Neural progenitor cell (in vitro differentiated cells): ENCODE results near the gene ILDR2. TPM values are rescaled to one million over a fixed set of nuclear protein-coding genes. Genes with fewer than 3 reads are reported as not detected.

Experiments
- DNase-seq: peaks from one replicate; pipeline ENCODE4 v3.0.0-alpha.2; 2016; ENCODE audit warnings: low spot score
- H2AFZ ChIP-seq: fragments of 200-600 bp; sonication (generic); replicated peaks from 2 replicates; pipeline ENCODE4 v1.6.1; 2016; ENCODE audit warnings: antibody characterized with exemption
- H3F3A ChIP-seq: fragments of 200-600 bp; sonication (generic); 2 replicates; pipeline ENCODE4 v1.6.1; 2016; ENCODE audit warnings: antibody characterized with exemption, low read depth
- H3K27ac ChIP-seq: fragments of 200-600 bp; sonication (generic); 2 replicates; pipeline ENCODE4 v1.5.1; 2016; ENCODE audit warnings: mild to moderate bottlenecking
- H3K27me3 ChIP-seq: fragments of 200-600 bp; sonication (generic); 2 replicates; pipeline ENCODE4 v1.6.1; 2016; ENCODE audit warnings: mild to moderate bottlenecking, moderate library complexity
- H3K36me3 ChIP-seq: fragments of 200-600 bp; sonication (generic); 2 replicates; pipeline ENCODE4 v1.5.1; 2016
- H3K4me1 ChIP-seq: fragments of 200-600 bp; sonication (generic); 2 replicates; pipeline ENCODE4 v1.6.1; 2016; ENCODE audit warnings: mixed run types
- H3K4me2 ChIP-seq: fragments of 200-600 bp; sonication (generic); 2 replicates; pipeline ENCODE4 v1.6.1; 2016
- H3K4me3 ChIP-seq: fragments of 200-600 bp; sonication (generic); 2 replicates; pipeline ENCODE4 v1.5.1; 2016
- H3K79me2 ChIP-seq: fragments of 200-600 bp; sonication (generic); 2 replicates; pipeline ENCODE4 v1.6.1; 2016; ENCODE audit warnings: low read depth
- H3K9ac ChIP-seq: fragments of 200-600 bp; sonication (generic); 2 replicates; pipeline ENCODE4 v1.6.1; 2016
- H3K9me3 ChIP-seq: fragments of 200-600 bp; sonication (generic); 2 replicates; pipeline ENCODE4 v1.5.1; 2016; ENCODE audit warnings: low read depth
- H4K20me1 ChIP-seq: fragments of 200-600 bp; sonication (generic); 2 replicates; pipeline ENCODE4 v1.6.1; 2016; ENCODE audit warnings: low read depth
- H3K27ac Mint-ChIP-seq: 3 replicates; pipeline ENCODE4 v1.8.0; 2021; ENCODE audit warnings: mixed read lengths
- H3K27me3 Mint-ChIP-seq: 2 replicates; pipeline ENCODE4 v1.8.0; 2022; ENCODE audit warnings: low read depth, mild to moderate bottlenecking, inconsistent platforms, moderate library complexity, mixed read lengths; ENCODE audit not compliant: insufficient read depth
- H3K36me3 Mint-ChIP-seq: 3 replicates; pipeline ENCODE4 v1.8.0; 2021; ENCODE audit warnings: mixed read lengths
- H3K4me1 Mint-ChIP-seq: 3 replicates; pipeline ENCODE4 v1.8.0; 2021; ENCODE audit warnings: mixed read lengths
- H3K4me3 Mint-ChIP-seq: 3 replicates; pipeline ENCODE4 v1.8.0; 2021; ENCODE audit warnings: mild to moderate bottlenecking, moderate library complexity, mixed read lengths
- H3K9me3 Mint-ChIP-seq: 3 replicates; pipeline ENCODE4 v1.8.0; 2020; ENCODE audit warnings: mixed read lengths
- CTCF ChIP-seq: fragments of 200-600 bp; sonication (generic); IDR thresholded peaks from 2 replicates; pipeline ENCODE4 v1.5.1; 2017; ENCODE audit warnings: antibody characterized with exemption, mild to moderate bottlenecking
- EZH2 ChIP-seq: fragments of 200-600 bp; sonication (generic); IDR thresholded peaks from 2 replicates; pipeline ENCODE4 v1.6.1; 2017; ENCODE audit warnings: antibody characterized with exemption, mild to moderate bottlenecking, moderate library complexity
- EZH2phosphoT487 ChIP-seq: fragments of 200-600 bp; sonication (generic); IDR thresholded peaks from 2 replicates; pipeline ENCODE4 v1.6.1; 2017; ENCODE audit warnings: antibody characterized with exemption
- total RNA-seq: library from RNA; depleted of rRNA; stranded (reverse); fragments of >200 nt; gene quantifications from 2 replicates; pipeline ENCODE4 v1.2.3, GENCODE V29; 2015; ENCODE audit warnings: low replicate concordance

The ILDR2 gene
- total RNA-seq, 1 donor from 2014 or later = 42.1 TPM

GRCh38 chr1:166869318-166870099, 105.8 kb downstream of the ILDR2 start:
- Mint-ChIP-seq H3K27ac (peak overlapping the region; percentile 34), H3K9me3 (no peaks in the 10 kb centered on the region), H3K27me3 (peaks cover 5% of the 10 kb centered on the region), H3K4me3 (no peak overlapping the region), H3K4me1 (peaks cover 23% of the 10 kb centered on the region), H3K36me3 (peaks cover 41% of the 10 kb centered on the region)
- Histone ChIP-seq H3K36me3 (peaks cover 27% of the 10 kb centered on the region), H3K27ac (no peak overlapping the region), H3K4me3 (no peak overlapping the region), H3K79me2 (peaks cover 93% of the 10 kb centered on the region), H2AFZ (no peak overlapping the region), H3K9me3 (no peaks in the 10 kb centered on the region), H3K4me2 (no peak overlapping the region), H4K20me1 (peaks cover 66% of the 10 kb centered on the region), H3K27me3 (no peaks in the 10 kb centered on the region), H3F3A (no peaks in the 10 kb centered on the region), H3K9ac (no peak overlapping the region), H3K4me1 (peaks cover 4% of the 10 kb centered on the region)
- DNase-seq = no peak
- TF ChIP-seq CTCF = no peak
- TF ChIP-seq EZH2 = no peak
- no peak for TF ChIP-seq EZH2phosphoT487

- Mint-ChIP-seq H3K27ac (no peak overlapping the region), H3K9me3 (no peaks in the 10 kb centered on the region), H3K4me1 (peaks cover 20% of the 10 kb centered on the region), H3K4me3 (no peak overlapping the region), H3K27me3 (peaks cover 2% of the 10 kb centered on the region), H3K36me3 (peaks cover 43% of the 10 kb centered on the region)
- Histone ChIP-seq H3K9me3 (no peaks in the 10 kb centered on the region), H3K9ac (no peak overlapping the region), H3F3A (no peaks in the 10 kb centered on the region), H3K4me1 (peaks cover 3% of the 10 kb centered on the region), H3K4me3 (no peak overlapping the region), H3K27ac (no peak overlapping the region), H2AFZ (no peak overlapping the region), H3K4me2 (no peak overlapping the region), H3K36me3 (peaks cover 34% of the 10 kb centered on the region), H3K27me3 (no peaks in the 10 kb centered on the region), H3K79me2 (peaks cover 93% of the 10 kb centered on the region), H4K20me1 (peaks cover 62% of the 10 kb centered on the region)
- no peak for TF ChIP-seq EZH2phosphoT487
- no peak for TF ChIP-seq EZH2
- no peak for TF ChIP-seq CTCF
- no peak for DNase-seq
Measured at GRCh38 chr1:166868639-166869038, 106.7 kb downstream of the ILDR2 start.

GRCh38 chr1:166865926-166866325, 109.4 kb downstream of the ILDR2 start:
- H3K36me3 Mint-ChIP-seq = peaks cover 50% of the 10 kb centered on the region
- Histone ChIP-seq H3K36me3 (peaks cover 49% of the 10 kb centered on the region), H3K79me2 (peaks cover 79% of the 10 kb centered on the region), H2AFZ (no peak overlapping the region), H3K27me3 (no peaks in the 10 kb centered on the region), H3K9me3 (no peaks in the 10 kb centered on the region), H3K4me1 (no peaks in the 10 kb centered on the region), H4K20me1 (peaks cover 43% of the 10 kb centered on the region), H3K9ac (no peak overlapping the region), H3K4me3 (no peak overlapping the region), H3K4me2 (no peak overlapping the region), H3K27ac (no peak overlapping the region), H3F3A (peaks cover under 1% of the 10 kb centered on the region)
- H3K27me3 Mint-ChIP-seq = peaks cover 2% of the 10 kb centered on the region
- DNase-seq = no peak
- H3K4me3 Mint-ChIP-seq = no peak overlapping the region
- no peak overlapping the region for H3K27ac Mint-ChIP-seq
- TF ChIP-seq EZH2 (no peak), CTCF (no peak), EZH2phosphoT487 (no peak)
- H3K4me1 Mint-ChIP-seq = peaks cover 7% of the 10 kb centered on the region
- H3K9me3 Mint-ChIP-seq = no peaks in the 10 kb centered on the region
